GM23248 (cell line): ENCODE measurements around the gene C5orf58. TPM values are rescaled to one million over a fixed set of nuclear protein-coding genes. Genes with fewer than 3 reads are reported as not detected.

ENCODE experiments used
- DNase-seq: peaks from one replicate; pipeline ENCODE4 v3.0.0-alpha.2; 2015
- H2AFZ ChIP-seq: fragments of 200-600 bp; sonication (generic); 2 replicates; pipeline ENCODE4 v1.6.1; 2016; ENCODE audit warnings: antibody characterized with exemption
- H3F3A ChIP-seq: fragments of 200-600 bp; sonication (generic); 2 replicates; pipeline ENCODE4 v1.6.1; 2016; ENCODE audit warnings: mild to moderate bottlenecking, antibody characterized with exemption, mixed run types; ENCODE audit not compliant: insufficient read depth
- H3K27ac ChIP-seq: fragments of 200-600 bp; sonication (generic); 2 replicates; pipeline ENCODE4 v1.5.1; 2016; ENCODE audit warnings: mild to moderate bottlenecking
- H3K27me3 ChIP-seq: fragments of 200-600 bp; sonication (generic); replicated peaks from 2 replicates; pipeline ENCODE4 v1.6.1; 2016; ENCODE audit warnings: mild to moderate bottlenecking; ENCODE audit not compliant: insufficient read depth
- H3K36me3 ChIP-seq: fragments of 200-600 bp; sonication (generic); 2 replicates; pipeline ENCODE4 v1.6.1; 2016; ENCODE audit warnings: low read depth, mild to moderate bottlenecking
- H3K4me1 ChIP-seq: fragments of 200-600 bp; sonication (generic); 2 replicates; pipeline ENCODE4 v1.6.1; 2016; ENCODE audit warnings: mild to moderate bottlenecking; ENCODE audit not compliant: insufficient read depth
- H3K4me2 ChIP-seq: fragments of 200-600 bp; sonication (generic); one replicate; pipeline ENCODE4 v1.6.1; 2016; ENCODE audit warnings: mild to moderate bottlenecking; ENCODE audit not compliant: unreplicated experiment
- H3K4me3 ChIP-seq: fragments of 200-600 bp; sonication (generic); 2 replicates; pipeline ENCODE4 v1.5.1; 2016; ENCODE audit warnings: mild to moderate bottlenecking
- H3K79me2 ChIP-seq: fragments of 200-600 bp; sonication (generic); 2 replicates; pipeline ENCODE4 v1.6.1; 2016; ENCODE audit warnings: mild to moderate bottlenecking; ENCODE audit not compliant: insufficient read depth
- H3K9ac ChIP-seq: fragments of 200-600 bp; sonication (generic); 2 replicates; pipeline ENCODE4 v1.6.1; 2016; ENCODE audit warnings: mild to moderate bottlenecking
- H3K9me2 ChIP-seq: fragments of 200-600 bp; sonication (generic); 2 replicates; pipeline ENCODE4 v1.6.1; 2016; ENCODE audit warnings: mixed run types, mild to moderate bottlenecking, moderate library complexity; ENCODE audit not compliant: insufficient read depth
- H3K9me3 ChIP-seq: fragments of 200-600 bp; sonication (generic); one replicate; pipeline ENCODE4 v1.6.1; 2017; ENCODE audit warnings: low read depth
- H4K20me1 ChIP-seq: fragments of 200-600 bp; sonication (generic); 2 replicates; pipeline ENCODE4 v1.6.0; 2016; ENCODE audit not compliant: insufficient read depth
- EZH2 ChIP-seq: fragments of 200-600 bp; sonication (generic); IDR thresholded peaks from 2 replicates; pipeline ENCODE4 v1.6.1; 2018; ENCODE audit warnings: antibody characterized with exemption, mild to moderate bottlenecking; ENCODE audit not compliant: insufficient read depth, poor library complexity, severe bottlenecking
- EZH2phosphoT487 ChIP-seq: fragments of 200-600 bp; sonication (generic); IDR thresholded peaks from 2 replicates; pipeline ENCODE4 v1.6.1; 2018; ENCODE audit warnings: antibody characterized with exemption, moderate library complexity, mild to moderate bottlenecking, low read depth; ENCODE audit not compliant: insufficient read depth
- WGBS, 2 experiments: methylation state at CpG; one replicate each; pipeline ENCODE4 v1.1.6; 2015 to 2017; ENCODE audit warnings: low lambda C conversion rate in 2 of 2, low coverage in 1 of 2; ENCODE audit errors: missing lambda C conversion rate in 2 of 2; 5-methylcytosine and 5-hydroxymethylcytosine counted together
- in situ Hi-C: fragments of 300-500 bp; cut with MboI; formaldehyde crosslinking; loops from 2 replicates; pipeline ENCODE4 v1.15.0; 2020
- polyA plus RNA-seq: library from polyadenylated mRNA; unstranded; fragments of >200 nt; fragmentation: Nextera tagmentation; extraction: Ambion mirVana; gene quantifications from 2 replicates; pipeline ENCODE4 v1.2.1, GENCODE V29; 2016
- total RNA-seq: library from RNA; depleted of rRNA; stranded (reverse); fragments of >200 nt; shearing (Covaris generic); gene quantifications from 2 replicates; pipeline ENCODE4 v1.2.3, GENCODE V29; 2014

Gene C5orf58
- total and polyA plus RNA-seq, 2 experiments from 2014 or later: not detected

DNA sequence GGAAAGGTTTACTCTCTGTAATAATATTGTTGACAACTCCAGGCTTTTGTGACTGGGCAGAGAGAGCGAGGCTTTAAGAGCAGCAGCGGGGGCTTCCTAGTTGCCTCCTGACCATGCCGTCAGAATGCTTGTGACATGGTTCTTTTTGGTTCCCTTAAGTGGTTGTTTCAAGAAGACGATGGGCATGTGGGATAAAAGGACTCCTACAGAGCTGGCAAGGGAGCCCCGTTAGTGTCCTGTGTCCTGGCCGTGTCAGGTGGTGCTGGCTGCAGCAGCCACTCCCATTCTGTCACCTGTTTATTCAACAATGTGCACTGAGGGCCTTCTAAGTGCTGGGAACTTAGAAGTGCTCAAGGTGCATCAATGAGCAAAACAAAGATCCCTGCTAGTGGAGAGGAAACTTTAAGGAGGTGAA lies 45.1 kb downstream of the C5orf58 start:
- Histone ChIP-seq H3K27me3 (peaks cover 10% of the 10 kb centered on the region), H3K9ac (no peak overlapping the region), H3K36me3 (no peaks in the 10 kb centered on the region), H3K27ac (no peak overlapping the region), H4K20me1 (no peaks in the 10 kb centered on the region), H3K9me2 (no peaks in the 10 kb centered on the region), H3K79me2 (no peaks in the 10 kb centered on the region), H3K4me3 (no peak overlapping the region), H2AFZ (no peak overlapping the region), H3K9me3 (no peaks in the 10 kb centered on the region), H3K4me2 (no peak overlapping the region), H3F3A (no peaks in the 10 kb centered on the region), H3K4me1 (no peaks in the 10 kb centered on the region)
- in situ Hi-C loops: no loop called here
- 64 to 66% methylated on average over 6 of the region's 6 CpGs for WGBS, 2 experiments
- TF ChIP-seq EZH2phosphoT487 (no peak), EZH2 (no peak)
- no peak for DNase-seq

DNA sequence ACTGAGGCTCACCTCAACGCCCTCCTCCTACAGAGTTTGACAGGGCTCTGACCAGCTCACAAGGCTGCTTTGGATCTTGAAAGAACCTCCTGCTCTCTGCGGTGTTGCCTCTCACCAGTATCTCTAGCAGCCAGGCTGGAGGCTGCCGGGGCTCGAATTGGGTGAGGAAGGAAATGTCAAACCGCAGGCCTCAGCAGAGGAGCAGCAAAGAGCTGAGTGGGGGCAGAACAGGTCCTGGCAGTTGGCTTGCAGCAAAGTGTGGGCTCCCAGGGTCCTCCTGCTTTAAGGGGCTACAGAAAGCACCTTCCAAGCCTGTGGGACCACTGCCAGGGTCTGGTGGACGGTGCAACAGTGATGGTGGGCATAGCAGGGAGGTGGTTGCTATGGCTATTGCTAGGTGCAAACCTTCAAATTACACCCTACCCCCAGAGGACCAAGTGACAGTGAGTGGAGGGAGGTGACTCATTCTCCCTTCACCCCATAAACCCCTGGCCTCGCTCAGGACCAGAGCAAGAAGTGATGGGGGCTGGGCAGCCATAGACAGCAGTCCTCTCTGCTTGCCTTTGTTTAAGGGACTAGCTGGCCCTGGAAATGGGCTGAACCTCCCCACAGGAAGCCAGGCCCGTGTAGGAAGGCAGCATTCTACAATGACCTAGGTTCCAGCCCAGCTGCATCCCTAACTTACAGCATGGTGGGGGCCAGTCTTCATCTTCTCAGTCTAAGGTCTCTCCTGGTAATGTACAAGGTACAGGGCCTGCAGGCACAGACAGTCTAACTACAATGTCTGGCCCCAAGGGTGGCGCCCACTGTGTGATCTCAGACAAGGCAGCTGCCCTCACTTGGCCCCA lies 46.0 kb downstream of the C5orf58 start:
- in situ Hi-C loops: no loop called here

DNA sequence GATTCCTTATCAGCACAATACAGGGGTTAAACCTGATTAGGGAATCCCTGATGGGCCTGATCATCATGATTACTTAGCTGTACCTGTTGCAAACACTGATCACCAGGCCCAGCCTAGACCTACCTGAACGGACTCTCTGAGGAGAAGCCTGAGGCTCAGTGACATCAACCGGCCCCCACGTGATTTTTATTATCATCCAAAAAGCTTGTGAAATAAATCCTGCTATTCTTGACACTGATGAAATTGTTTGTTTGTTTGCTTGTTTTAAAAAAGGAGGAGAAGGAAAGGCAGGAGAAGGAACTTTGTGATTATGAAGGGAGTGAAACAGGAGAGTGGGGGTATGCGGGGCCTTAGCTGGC lies 46.7 kb downstream of the C5orf58 start:
- H3K9me2 ChIP-seq: no peaks in the 10 kb centered on the region
- H3K9ac ChIP-seq: no peak overlapping the region
- H3K4me2 ChIP-seq: no peak overlapping the region
- no peaks in the 10 kb centered on the region for H3K4me1 ChIP-seq
- H3K36me3 ChIP-seq: no peaks in the 10 kb centered on the region
- WGBS, 2 experiments: 83 to 85% methylated on average over 4 of the region's 4 CpGs
- no peaks in the 10 kb centered on the region for H3K79me2 ChIP-seq
- no peaks in the 10 kb centered on the region for H3K9me3 ChIP-seq
- H3K4me3 ChIP-seq: no peak overlapping the region
- TF ChIP-seq EZH2 (no peak), EZH2phosphoT487 (no peak)
- no peaks in the 10 kb centered on the region for H4K20me1 ChIP-seq
- peaks cover 13% of the 10 kb centered on the region for H3K27me3 ChIP-seq
- DNase-seq: no peak
- no peaks in the 10 kb centered on the region for H3F3A ChIP-seq
- H2AFZ ChIP-seq: no peak overlapping the region
- H3K27ac ChIP-seq: no peak overlapping the region
- in situ Hi-C loops: no loop called here

More for the DNA sequence above, 46.0 kb downstream of the C5orf58 start:
- 56 to 68% methylated on average over 9 of the region's 9 CpGs for WGBS, 2 experiments
- Histone ChIP-seq H3K27ac (no peak overlapping the region), H3K9me2 (no peaks in the 10 kb centered on the region), H3K4me3 (no peak overlapping the region), H3K27me3 (peaks cover 10% of the 10 kb centered on the region), H3K4me1 (no peaks in the 10 kb centered on the region), H3K4me2 (no peak overlapping the region), H3K79me2 (no peaks in the 10 kb centered on the region), H3F3A (no peaks in the 10 kb centered on the region), H3K9ac (no peak overlapping the region), H3K36me3 (no peaks in the 10 kb centered on the region), H2AFZ (no peak overlapping the region), H3K9me3 (no peaks in the 10 kb centered on the region), H4K20me1 (no peaks in the 10 kb centered on the region)
- TF ChIP-seq EZH2: no peak
- TF ChIP-seq EZH2phosphoT487: no peak
- no peak for DNase-seq

DNA sequence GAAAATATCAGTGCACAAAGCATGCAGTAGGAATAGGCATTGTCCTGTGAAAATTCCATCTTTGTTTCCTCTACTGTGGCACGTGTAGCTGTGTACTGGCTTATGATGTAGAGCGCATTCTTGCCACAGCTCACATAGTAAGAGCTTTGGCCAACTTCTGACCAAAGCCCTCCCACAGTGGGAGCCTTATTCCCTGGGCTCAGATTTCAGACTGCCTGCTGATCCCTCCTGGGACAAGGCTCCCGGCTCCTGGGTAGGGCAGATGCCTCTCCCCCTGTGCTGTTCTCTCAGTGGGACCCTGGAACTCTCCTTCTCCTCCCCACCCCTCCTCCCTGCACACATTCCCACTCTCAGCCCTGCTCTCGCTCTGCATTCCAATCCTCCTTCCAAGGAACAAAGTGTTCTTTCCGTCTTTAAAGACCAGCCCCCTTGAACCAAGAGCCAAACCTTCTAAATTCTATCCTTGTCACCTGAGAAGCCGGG lies 47.3 kb downstream of the C5orf58 start:
- Histone ChIP-seq H3K4me2 (no peak overlapping the region), H3K27ac (no peak overlapping the region), H3K4me1 (no peaks in the 10 kb centered on the region), H3K27me3 (peaks cover 14% of the 10 kb centered on the region), H4K20me1 (no peaks in the 10 kb centered on the region), H3K9me3 (no peaks in the 10 kb centered on the region), H3K9me2 (no peaks in the 10 kb centered on the region), H3K36me3 (no peaks in the 10 kb centered on the region), H3K79me2 (no peaks in the 10 kb centered on the region), H3K9ac (no peak overlapping the region), H2AFZ (no peak overlapping the region), H3F3A (no peaks in the 10 kb centered on the region), H3K4me3 (no peak overlapping the region)
- TF ChIP-seq EZH2: no peak
- TF ChIP-seq EZH2phosphoT487: no peak
- WGBS, 2 experiments: 21 to 32% methylated on average over 5 to 6 of the region's 6 CpGs
- in situ Hi-C loops: no loop called here
- no peak for DNase-seq
